Embryonic facial prominence (tissue), 1 donor: ENCODE data around the gene F13A1.

Experiments used
- DNase-seq: peaks from one replicate; pipeline ENCODE4 v3.0.0-alpha.2; 2016; ENCODE audit errors: extremely low spot score

F13A1 gene

DNA sequence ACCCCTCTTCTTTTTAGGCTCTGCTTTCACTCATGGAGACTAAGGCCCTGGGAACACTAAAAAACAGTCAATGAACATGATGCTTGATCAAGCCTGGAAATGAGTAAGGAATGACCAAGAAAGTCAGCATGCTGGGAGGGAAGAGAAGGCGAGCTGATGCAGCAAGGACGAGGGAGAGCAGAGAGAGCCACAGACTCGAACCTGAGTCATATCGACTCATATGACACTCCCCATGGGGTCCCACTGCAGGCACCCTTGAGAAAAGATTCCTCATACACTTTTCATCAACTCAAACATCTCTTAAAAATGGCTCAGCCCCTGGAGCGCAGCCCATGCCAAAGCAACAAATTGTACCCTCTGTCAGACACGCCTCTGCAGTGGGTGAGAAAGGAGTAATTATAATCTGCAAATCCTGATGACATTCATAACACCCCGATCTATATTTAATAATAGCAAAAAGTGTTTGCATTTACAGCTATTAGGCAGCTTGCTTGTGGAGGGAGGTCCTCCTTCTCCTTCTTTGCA is 127.2 kb downstream of the F13A1 start:
- DNase-seq = no peak

DNA sequence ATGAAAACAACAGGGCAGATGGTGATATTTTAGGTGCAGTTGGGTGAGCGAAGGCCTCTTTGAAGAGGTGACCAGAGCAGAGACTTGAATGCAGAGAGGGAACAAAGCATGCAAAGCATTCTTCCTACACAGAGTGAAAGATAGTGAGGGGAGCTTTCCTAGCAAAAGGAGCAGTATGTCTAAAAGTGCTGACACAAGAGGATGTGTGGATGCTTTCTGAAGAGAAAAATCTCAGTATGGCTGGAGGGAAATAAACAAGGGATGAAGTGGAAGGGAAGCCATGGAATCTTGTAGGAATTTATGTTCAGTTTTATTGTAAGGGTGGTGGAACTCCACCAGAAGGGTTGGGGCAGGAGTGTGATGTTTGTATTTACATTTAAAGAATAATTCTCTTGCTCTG is 128.6 kb downstream of the F13A1 start:
- DNase-seq = no peak

DNA sequence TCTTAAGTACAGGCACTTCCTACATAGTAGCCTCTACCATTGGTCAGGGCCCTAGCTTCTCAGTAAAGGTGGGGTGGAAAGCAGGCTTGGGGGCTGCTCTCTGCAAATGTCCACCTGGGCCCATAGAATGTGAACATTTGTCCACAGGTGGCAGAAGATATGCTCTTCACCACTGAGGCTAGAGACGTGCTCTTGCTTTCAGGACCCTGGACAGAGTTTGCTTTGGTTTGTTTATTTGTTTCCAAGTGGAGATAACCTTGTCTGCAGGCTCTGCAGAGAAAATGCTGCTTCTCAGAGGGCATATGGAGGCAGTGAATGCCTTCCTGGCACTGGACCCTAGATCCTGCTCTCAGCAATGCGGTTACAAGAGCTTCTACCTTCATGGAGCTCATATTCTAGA is 129.0 kb downstream of the F13A1 start:
- DNase-seq = no peak

- no peak for DNase-seq
These were observed 139.8 kb downstream of the F13A1 start for GRCh38 chr6:6180684-6181083.

GRCh38 chr6:6179858-6180623 is 140.4 kb downstream of the F13A1 start:
- no peak for DNase-seq

GRCh38 chr6:6178795-6179194 is 141.7 kb downstream of the F13A1 start:
- no peak for DNase-seq

DNA sequence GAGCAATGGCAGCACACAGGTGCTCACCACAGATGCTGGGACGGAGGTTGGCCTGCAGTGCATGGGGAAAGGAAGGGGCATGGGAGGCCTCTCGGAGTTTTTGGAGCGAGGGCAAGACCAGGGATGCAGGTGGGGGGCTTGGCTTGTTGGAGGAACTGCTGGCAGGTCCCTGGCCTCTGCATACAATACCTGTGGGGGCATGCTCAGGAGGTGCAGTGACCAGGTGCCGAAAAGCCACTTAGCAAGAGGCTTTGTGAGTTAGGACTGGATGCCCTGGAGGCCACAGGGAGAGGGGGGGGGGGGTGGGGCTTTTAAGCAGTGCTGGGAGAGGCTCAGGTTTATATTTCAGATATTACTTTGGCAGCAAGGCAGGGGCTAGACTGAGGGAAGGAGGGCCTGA is 142.7 kb downstream of the F13A1 start:
- no peak for DNase-seq

DNA sequence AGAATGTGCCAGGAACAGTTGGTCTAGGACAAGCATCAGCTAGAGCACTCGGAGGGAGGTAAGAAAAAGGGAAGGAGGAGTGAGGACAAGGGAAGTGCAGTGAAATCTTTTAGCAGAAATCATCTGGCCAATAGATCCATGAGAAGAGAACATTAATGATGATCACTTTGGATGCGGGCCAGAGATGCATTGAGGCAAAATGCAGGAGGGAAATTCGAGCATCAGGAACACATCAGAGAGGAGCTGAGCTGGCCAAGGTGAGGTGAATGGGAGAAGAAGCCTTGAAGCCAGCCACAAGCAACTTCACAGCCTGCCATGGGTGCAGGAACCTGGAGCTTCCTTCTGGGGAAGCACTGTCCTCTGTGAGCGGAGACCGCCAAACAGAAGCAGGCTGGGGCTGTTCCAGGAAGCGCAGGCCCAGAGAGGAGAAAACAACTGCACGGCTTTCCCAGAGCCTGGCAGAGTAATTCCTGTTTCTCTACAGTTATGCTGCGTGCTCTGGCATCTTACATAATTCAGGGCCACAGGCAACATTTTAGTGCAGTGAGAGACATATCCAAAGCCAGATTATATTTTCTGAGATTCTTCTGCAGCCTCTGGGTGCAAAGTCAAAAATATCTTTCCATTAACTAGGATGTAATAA is 143.8 kb downstream of the F13A1 start:
- DNase-seq = no peak

- DNase-seq = no peak
These were observed 144.3 kb downstream of the F13A1 start for GRCh38 chr6:6176127-6176526.

GRCh38 chr6:6169141-6169540 is 151.3 kb downstream of the F13A1 start:
- no peak for DNase-seq

GRCh38 chr6:6166064-6166463 is 154.4 kb downstream of the F13A1 start:
- DNase-seq = no peak

- no peak for DNase-seq
These were observed 156.1 kb downstream of the F13A1 start for GRCh38 chr6:6164367-6164766.

- no peak for DNase-seq
These were observed 166.1 kb downstream of the F13A1 start for GRCh38 chr6:6154335-6154734.

DNA sequence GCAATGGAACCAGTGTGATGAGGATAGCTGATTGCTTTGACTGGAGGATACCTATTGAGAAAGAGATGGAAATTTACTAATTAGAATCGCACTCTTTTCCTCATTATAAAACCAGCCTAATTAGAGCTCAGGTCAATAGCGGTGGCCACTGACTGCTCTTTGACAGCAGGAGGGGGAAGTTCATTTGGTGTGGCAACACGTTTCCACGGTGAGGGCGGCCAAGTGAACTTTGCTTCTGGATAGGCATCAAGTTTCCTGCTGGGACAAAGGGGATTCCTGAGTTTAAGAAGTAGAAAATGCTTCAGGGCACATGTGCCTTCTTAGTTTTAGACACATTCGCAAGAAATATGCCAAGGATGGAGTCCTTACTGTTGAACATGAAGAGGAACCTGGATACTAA is 168.4 kb downstream of the F13A1 start:
- DNase-seq = no peak

DNA sequence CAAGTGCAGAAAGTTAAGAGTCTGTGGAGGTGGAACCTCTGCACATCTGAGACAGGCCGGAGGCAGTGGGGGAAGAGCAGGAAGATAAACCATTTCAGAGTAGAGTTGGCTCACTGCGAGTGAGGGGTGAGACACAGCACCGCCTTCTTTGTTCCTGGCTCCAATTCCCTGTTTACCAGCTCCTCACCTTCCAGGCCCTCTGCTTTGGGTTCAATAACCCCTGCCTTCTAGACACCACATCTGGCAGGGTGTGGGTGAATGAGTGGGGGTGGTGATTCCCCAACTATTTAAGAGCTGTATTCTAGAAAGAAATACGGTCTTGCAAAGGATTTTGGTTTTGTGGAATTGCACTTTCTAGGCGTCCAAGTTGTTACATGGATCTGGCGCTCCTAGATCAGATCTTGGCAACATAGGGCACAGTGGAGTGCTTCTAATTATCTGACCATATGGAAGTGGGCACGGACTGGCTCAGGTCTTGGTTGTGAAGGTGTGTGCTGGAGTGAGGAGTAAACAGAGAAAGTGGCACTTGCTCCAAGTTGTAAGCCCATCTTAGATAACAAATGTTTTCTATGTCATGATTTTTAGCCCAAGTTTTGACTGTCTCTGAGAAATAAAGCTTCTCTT is 172.2 kb downstream of the F13A1 start:
- DNase-seq = no peak

DNA sequence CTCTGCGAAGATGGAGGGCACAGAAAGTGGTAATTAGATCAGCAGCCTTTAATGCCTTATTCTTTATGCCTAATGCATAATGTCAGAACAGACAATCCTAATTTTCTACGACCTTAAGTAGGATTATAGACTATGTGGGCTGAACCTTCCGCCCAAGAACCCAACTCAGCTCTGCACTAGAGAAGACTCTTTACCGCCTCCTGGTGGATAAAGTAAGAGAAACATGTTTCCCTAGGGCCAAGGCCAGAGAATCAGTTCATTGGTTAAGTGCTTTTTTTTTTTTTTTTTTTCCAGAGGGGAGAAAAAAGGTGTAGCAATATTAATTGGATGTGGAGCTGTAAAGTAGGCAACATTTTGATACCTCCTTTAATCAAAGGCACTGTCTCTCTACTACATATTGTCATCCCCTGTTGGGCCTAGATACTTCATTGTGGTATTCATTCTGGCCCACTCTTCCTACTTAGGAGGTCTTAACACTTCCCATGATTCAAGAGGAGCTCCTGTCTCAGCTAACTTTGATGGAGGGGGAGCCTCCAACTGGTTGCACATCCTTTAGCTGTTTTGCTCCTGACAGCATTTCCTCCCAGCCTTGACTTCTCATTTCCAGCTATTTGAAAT is 188.9 kb downstream of the F13A1 start:
- DNase-seq = no peak

DNA sequence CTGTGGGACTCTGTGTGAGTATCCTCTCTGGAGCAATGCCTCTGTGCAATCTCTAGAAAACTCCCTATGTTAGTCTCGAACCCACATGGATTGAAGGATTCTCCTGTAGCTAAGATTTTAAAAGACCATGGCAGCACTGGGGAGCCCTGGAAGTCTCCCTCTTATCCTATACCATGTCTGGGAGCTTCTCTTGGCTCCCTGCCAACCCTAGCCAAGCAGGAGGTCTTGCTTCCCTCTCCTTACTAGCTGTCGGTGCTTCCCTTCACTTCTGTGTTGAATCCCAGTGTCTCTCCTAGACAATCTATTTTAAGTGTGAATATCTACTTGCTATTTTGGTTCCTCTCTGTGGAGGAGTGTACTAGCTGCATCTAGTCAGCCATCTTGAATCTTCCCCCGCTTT is 195.0 kb downstream of the F13A1 start:
- DNase-seq = no peak

- no peak for DNase-seq
These were observed 196.7 kb downstream of the F13A1 start for GRCh38 chr6:6123803-6124202.

- no peak for DNase-seq
These were observed 198.5 kb downstream of the F13A1 start for GRCh38 chr6:6121943-6122342.

DNA sequence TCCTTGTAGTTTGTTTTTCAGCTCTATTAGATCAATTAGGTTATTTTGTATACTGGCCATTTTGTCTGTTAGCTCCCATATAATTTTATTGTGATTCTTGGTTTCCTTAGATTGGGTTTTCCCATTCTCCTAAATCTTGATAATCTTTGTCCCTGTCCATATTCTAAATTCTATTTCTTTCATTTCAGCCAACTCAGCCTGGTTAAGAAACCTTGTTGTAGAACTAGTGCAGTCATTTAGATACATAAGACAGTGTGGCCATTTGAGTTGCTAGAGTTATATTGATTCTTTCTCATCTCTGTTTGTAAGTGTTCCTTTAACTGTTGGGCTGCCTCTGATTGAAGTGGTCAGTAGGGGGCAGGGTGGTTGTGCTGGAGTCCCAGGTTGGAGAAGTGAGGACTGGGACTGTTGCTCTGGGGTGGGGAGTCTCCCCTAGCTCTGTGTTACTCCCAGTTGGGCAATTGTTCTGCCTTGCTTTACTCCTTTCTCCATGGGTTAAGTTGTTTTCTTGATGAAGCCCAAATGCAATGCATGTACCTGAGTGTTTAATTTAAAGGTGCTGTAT is 214.9 kb downstream of the F13A1 start:
- DNase-seq = no peak
